Coronary artery (tissue), 2 donors: ENCODE results near the gene UBE4B.

Source experiments
- DNase-seq: peaks from one replicate; pipeline ENCODE4 v3.0.0-alpha.2; 2017; ENCODE audit warnings: low spot score
- H3K27ac ChIP-seq, 2 donors: fragments of 200-600 bp; sonication (generic); one replicate each; pipeline ENCODE4 v1.5.1; 2016 to 2019
- H3K4me3 ChIP-seq: fragments of 200-600 bp; sonication (generic); 2 replicates; pipeline ENCODE4 v1.5.1; 2016; ENCODE audit warnings: mild to moderate bottlenecking, moderate library complexity
- CTCF ChIP-seq: fragments of 200-600 bp; sonication (generic); IDR thresholded peaks from one replicate; pipeline ENCODE4 v1.5.1; 2019; ENCODE audit warnings: antibody characterized with exemption

Gene UBE4B

GRCh38 chr1:10209905-10210810 lies 177.4 kb downstream of the UBE4B start, which contains the start of gene KIF1B:
Gene KIF1B, plus strand, starts transcription at chr1:10210570. Its CDS starts 21,759 bp downstream, at chr1:10232329.
- H3K4me3 ChIP-seq: peak within 1 kb of the TSS; percentile 98
- H3K27ac ChIP-seq: peak within 1 kb of the TSS; percentile 100
- peak; percentile 98 for DNase-seq
- peak; percentile 99 for TF ChIP-seq CTCF

- Histone ChIP-seq H3K4me3 (peak overlapping the region; percentile 98), H3K27ac (peak overlapping the region; percentile 100)
- DNase-seq: peak; percentile 97
- TF ChIP-seq CTCF: no peak
Measured at GRCh38 chr1:10210841-10211804, 178.4 kb downstream of the UBE4B start.

GRCh38 chr1:10211805-10212410 lies 179.2 kb downstream of the UBE4B start:
- no peak for TF ChIP-seq CTCF
- DNase-seq: no peak
- H3K27ac ChIP-seq: peak overlapping the region; percentile 100
- H3K4me3 ChIP-seq: peak overlapping the region; percentile 98

GRCh38 chr1:10212476-10212875 lies 179.7 kb downstream of the UBE4B start:
- no peak for DNase-seq
- Histone ChIP-seq H3K4me3 (peak overlapping the region; percentile 98), H3K27ac (peak overlapping the region; percentile 100)
- no peak for TF ChIP-seq CTCF

- DNase-seq: no peak
- H3K27ac ChIP-seq: peak overlapping the region in 1 of 2 donors; percentile 42
- no peak for TF ChIP-seq CTCF
Measured at GRCh38 chr1:10213186-10213705, 180.5 kb downstream of the UBE4B start.

GRCh38 chr1:10216090-10216749 lies 183.5 kb downstream of the UBE4B start:
- no peak for DNase-seq
- H3K27ac ChIP-seq: peak overlapping the region in 1 of 2 donors; percentile 5
- TF ChIP-seq CTCF: no peak
- H3K4me3 ChIP-seq: peak overlapping the region; percentile 6

More at GRCh38 chr1:10213186-10213705, 180.5 kb downstream of the UBE4B start:
- no peak overlapping the region for H3K4me3 ChIP-seq
